ENCODE measurements around the gene FOXC1. TPM values are rescaled to one million over a fixed set of nuclear protein-coding genes. Genes with fewer than 3 reads are reported as not detected.

The FOXC1 gene
- total RNA-seq, 1 donor from 2014 or later = 9.8 TPM

DNA sequence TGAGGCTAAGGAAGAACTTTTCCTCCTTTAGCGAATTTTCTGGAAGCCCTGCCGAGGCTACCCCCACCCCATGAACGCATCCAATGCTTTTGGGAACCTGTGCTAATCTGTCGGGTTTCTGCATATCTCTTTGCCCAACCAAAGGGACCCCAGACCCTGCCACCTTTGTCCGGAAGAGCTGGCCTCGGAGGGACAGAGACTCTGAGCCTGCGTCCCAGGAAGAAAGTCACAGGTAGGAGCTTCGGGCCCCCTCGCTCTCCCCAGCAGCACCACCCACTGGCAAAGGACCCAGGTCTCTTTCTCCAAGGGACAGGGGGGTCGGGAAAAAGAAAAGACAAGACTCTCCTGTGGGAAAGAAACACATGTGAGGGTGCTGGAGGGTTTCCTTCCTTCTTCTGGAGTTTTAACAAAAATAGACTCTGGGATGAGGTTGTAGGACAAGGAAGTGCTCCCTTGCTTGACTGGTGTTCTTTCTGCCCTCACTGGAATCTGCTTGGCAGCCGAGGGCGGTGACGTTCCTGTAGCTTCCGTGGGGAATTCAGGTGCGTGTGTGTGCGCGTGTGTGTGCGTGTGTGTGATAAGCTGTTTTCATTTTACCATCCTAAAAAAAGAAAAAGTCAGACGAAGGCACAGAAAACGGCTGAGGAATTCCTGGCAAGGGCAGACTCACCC, 16.3 kb upstream of the FOXC1 start:
- no peaks in the 10 kb centered on the region for H3K27me3 ChIP-seq
- no peak overlapping the region for H3K27ac ChIP-seq
- no peak overlapping the region for H3K4me3 ChIP-seq
- TF ChIP-seq POLR2AphosphoS5 (IDR thresholded peaks at IDR 0.05; ENCODE audit: insufficient read depth in 1 of 2, low read depth in 1 of 2) = no peak
- no peak for TF ChIP-seq POLR2A (IDR thresholded peaks at IDR 0.05)
- TF ChIP-seq, protein P1, sequence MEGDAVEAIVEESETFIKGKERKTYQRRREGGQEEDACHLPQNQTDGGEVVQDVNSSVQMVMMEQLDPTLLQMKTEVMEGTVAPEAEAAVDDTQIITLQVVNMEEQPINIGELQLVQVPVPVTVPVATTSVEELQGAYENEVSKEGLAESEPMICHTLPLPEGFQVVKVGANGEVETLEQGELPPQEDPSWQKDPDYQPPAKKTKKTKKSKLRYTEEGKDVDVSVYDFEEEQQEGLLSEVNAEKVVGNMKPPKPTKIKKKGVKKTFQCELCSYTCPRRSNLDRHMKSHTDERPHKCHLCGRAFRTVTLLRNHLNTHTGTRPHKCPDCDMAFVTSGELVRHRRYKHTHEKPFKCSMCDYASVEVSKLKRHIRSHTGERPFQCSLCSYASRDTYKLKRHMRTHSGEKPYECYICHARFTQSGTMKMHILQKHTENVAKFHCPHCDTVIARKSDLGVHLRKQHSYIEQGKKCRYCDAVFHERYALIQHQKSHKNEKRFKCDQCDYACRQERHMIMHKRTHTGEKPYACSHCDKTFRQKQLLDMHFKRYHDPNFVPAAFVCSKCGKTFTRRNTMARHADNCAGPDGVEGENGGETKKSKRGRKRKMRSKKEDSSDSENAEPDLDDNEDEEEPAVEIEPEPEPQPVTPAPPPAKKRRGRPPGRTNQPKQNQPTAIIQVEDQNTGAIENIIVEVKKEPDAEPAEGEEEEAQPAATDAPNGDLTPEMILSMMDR (IDR thresholded peaks at IDR 0.05) = no peak
- DNase-seq (ENCODE audit: extremely low spot score in 2 of 2) = no peak
- H3K36me3 ChIP-seq = no peaks in the 10 kb centered on the region
- H3K4me1 ChIP-seq = no peaks in the 10 kb centered on the region
- intact Hi-C loops (cut with DNase I) = no loop called here
- H3K9me3 ChIP-seq = no peaks in the 10 kb centered on the region

DNA sequence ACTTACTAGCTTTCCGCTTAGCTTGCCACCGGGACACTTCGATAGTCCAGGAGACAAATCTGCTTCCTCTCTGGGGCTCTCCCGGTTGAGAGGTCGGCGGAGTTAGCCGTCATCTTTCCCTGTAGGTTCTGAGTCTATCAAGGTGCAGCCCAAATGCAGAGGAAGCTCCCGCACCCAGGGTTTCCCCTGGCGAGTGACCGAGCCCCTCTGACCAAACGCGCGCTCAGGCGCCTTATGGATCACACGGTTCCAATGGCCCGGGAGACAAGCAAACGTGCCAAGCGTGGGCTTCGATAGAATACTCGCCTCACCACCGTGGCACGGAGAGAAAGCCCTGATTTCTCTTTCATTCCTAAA, 15.8 kb upstream of the FOXC1 start:
- intact Hi-C loops (cut with DNase I) = no loop called here
- TF ChIP-seq, protein P1 (IDR thresholded peaks at IDR 0.05) = no peak
- no peak for TF ChIP-seq POLR2AphosphoS5 (IDR thresholded peaks at IDR 0.05; ENCODE audit: insufficient read depth in 1 of 2, low read depth in 1 of 2)
- no peak for TF ChIP-seq POLR2A (IDR thresholded peaks at IDR 0.05)
- Histone ChIP-seq H3K27ac (no peak overlapping the region), H3K9me3 (no peaks in the 10 kb centered on the region), H3K4me1 (no peaks in the 10 kb centered on the region), H3K27me3 (no peaks in the 10 kb centered on the region), H3K36me3 (no peaks in the 10 kb centered on the region), H3K4me3 (no peak overlapping the region)
- no peak for DNase-seq (ENCODE audit: extremely low spot score in 2 of 2)

DNA sequence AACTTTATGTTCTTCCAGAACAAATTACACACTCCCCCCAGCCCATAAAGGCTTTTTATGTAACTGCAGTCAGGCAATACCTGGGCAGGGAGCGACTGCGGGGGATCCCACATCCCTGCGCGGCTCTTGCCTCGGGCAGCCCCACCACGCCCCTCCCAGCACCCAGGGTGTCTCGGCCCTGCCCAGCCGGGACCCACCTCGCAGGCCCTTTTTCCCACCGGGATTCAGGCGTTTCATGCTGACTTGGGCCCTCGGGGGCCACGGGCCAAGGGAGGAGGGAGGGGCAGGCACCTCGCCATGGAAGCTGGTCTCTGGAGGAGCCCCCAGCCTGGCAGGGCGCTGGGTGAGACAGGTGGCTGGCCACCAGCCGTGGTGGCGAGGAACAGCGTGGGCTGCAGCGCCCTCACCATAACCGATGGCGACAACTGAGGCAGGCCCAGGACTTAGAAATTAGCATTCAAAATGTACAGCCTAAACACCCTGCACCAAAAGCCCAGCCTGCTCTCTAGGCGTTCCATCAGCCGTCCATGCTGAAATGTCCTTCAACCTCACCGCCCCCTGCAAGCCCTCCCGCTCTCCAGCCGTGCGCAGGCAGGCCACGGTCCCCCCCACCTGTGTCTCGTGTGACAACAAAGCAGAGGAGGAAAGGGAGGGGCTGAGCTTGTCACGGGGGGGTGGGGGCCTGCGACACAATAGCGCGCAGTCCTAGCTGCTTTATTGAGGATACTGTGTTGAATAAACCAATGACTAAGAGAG, 15.1 kb upstream of the FOXC1 start:
- Histone ChIP-seq H3K4me1 (no peaks in the 10 kb centered on the region), H3K27ac (no peak overlapping the region), H3K27me3 (no peaks in the 10 kb centered on the region), H3K4me3 (no peak overlapping the region), H3K36me3 (no peaks in the 10 kb centered on the region), H3K9me3 (no peaks in the 10 kb centered on the region)
- TF ChIP-seq, protein P1 (IDR thresholded peaks at IDR 0.05) = no peak
- TF ChIP-seq POLR2AphosphoS5 (IDR thresholded peaks at IDR 0.05; ENCODE audit: insufficient read depth in 1 of 2, low read depth in 1 of 2) (no peak), POLR2A (IDR thresholded peaks at IDR 0.05) (no peak)
- intact Hi-C loops (cut with DNase I) = loop anchor here (5.0 kb wide), 2 partner anchors 758 to 1043 kb away; no protein-coding TSS in a partner anchor
- DNase-seq (ENCODE audit: extremely low spot score in 2 of 2) = no peak

DNA sequence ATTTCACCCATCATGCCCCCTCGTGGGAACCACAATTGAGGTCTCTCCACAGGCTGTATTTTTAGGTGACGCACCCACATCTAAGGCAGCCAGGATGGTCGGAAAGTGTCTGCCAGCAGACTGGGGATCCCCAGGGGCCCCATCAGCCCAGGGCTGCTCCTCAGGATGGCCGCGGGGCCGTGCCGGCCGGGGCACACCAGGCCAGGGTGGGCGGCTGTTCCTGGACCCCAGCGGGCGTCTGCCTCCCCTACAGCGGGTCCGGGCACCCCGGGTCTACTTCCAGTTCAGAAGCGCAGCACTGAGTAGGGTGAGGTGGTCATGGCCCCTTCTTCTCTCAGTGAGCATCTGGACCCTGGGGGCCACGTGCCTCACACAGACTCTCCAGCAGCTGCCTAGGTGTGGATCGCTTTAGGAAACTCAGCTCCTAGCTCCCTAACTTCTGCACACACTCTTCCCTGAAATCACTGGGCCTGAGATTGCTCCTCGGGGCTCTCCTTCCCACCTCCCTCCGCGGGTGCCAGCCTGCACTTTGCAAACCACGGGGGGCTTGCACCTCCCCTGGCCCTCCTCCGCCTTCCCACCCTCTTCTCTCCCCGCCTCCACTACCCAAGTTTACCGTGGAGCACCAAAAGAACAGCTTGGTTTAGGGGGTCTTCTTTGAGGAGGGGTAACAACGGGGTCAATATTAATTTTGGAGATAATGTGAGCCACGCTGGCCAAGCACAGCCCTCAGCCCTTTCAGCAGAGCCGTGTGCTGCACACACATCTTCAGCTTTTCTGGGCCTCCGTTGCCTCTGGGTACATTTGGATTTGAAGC, 14.2 kb upstream of the FOXC1 start:
- DNase-seq (ENCODE audit: extremely low spot score in 2 of 2) = no peak
- H3K36me3 ChIP-seq = no peaks in the 10 kb centered on the region
- no peak overlapping the region for H3K27ac ChIP-seq
- intact Hi-C loops (cut with DNase I) = loop anchor here (5.0 kb wide), 2 partner anchors 757 to 1042 kb away; no protein-coding TSS in a partner anchor
- H3K9me3 ChIP-seq = no peaks in the 10 kb centered on the region
- no peaks in the 10 kb centered on the region for H3K27me3 ChIP-seq
- H3K4me1 ChIP-seq = no peaks in the 10 kb centered on the region
- H3K4me3 ChIP-seq = no peak overlapping the region
- TF ChIP-seq POLR2A (IDR thresholded peaks at IDR 0.05) (no peak), POLR2AphosphoS5 (IDR thresholded peaks at IDR 0.05; ENCODE audit: insufficient read depth in 1 of 2, low read depth in 1 of 2) (no peak)
- TF ChIP-seq, protein P1 (IDR thresholded peaks at IDR 0.05) = no peak

All from vagina (tissue), 2 donors.